Posterior cingulate gyrus (tissue), 11 donors: ENCODE results near the gene DDX18.
"Not testable (repeated sequence)": the region's sequence is repeated elsewhere in the genome, so short reads cannot be mapped to it uniquely, and the experiment has no call there.

Source experiments
- DNase-seq, 10 donors: peaks; one replicate each; pipeline versions ENCODE4 v3.0.0 to v3.0.0-alpha.2; 2020 to 2021; ENCODE audit warnings: mixed read lengths in 3 of 10
- intact Hi-C: fragments of 100-400 bp; cut with DNase I; formaldehyde crosslinking; loops from one replicate; pipeline ENCODE4 v1.15.1; 2023

Gene DDX18

GRCh38 chr2:117814417-117815264 lies at the start of gene DDX18:
TSS of gene DDX18 (plus strand) at chr2:117814691. CDS start at chr2:117814778, 87 bp downstream.
- peak; percentile 94 to 99 (median 97) for DNase-seq
- intact Hi-C loops = loop anchor here (1.0 kb wide), 1 partner anchor 189 kb away; no protein-coding TSS in a partner anchor

- DNase-seq = no peak
- intact Hi-C loops = loop anchor here (5.0 kb wide), 1 partner anchor 298 kb away; no protein-coding TSS in a partner anchor
Observed at GRCh38 chr2:117770730-117771129, 43.8 kb upstream of the DDX18 start.

- no peak for DNase-seq
- intact Hi-C loops = loop anchor here (5.0 kb wide), 1 partner anchor 300 kb away; no protein-coding TSS in a partner anchor
Observed at GRCh38 chr2:117771969-117772630, 42.4 kb upstream of the DDX18 start.

GRCh38 chr2:117774716-117775115 lies 39.8 kb upstream of the DDX18 start:
- intact Hi-C loops = loop anchor here (5.0 kb wide), 1 partner anchor 302 kb away; no protein-coding TSS in a partner anchor
- DNase-seq = no peak

- DNase-seq = no peak
- intact Hi-C loops = no loop called here
Observed at GRCh38 chr2:117775703-117776219, 38.7 kb upstream of the DDX18 start.

- intact Hi-C loops = no loop called here
- no peak for DNase-seq
Observed at GRCh38 chr2:117776888-117777287, 37.6 kb upstream of the DDX18 start.

GRCh38 chr2:117785740-117786139 lies 28.8 kb upstream of the DDX18 start:
- peak in 3 of 10 donors; percentile 19 to 28 (median 27) for DNase-seq
- intact Hi-C loops = no loop called here

GRCh38 chr2:117786520-117786919 lies 28.0 kb upstream of the DDX18 start:
- intact Hi-C loops = no loop called here
- DNase-seq = no peak

GRCh38 chr2:117789505-117789904 lies 25.0 kb upstream of the DDX18 start:
- no peak for DNase-seq
- intact Hi-C loops = no loop called here

GRCh38 chr2:117794668-117795067 lies 19.8 kb upstream of the DDX18 start:
- intact Hi-C loops = no loop called here
- no peak for DNase-seq

GRCh38 chr2:117801826-117802225 lies 12.7 kb upstream of the DDX18 start:
- DNase-seq = no peak
- intact Hi-C loops = no loop called here

GRCh38 chr2:117803644-117804325 lies 10.7 kb upstream of the DDX18 start:
- not testable (repeated sequence) for DNase-seq

GRCh38 chr2:117812443-117812842 lies 2.0 kb upstream of the DDX18 start:
- intact Hi-C loops = no loop called here

More at GRCh38 chr2:117803644-117804325, 10.7 kb upstream of the DDX18 start:
- intact Hi-C loops = not testable (repeated sequence)

GRCh38 chr2:117815946-117816345 lies 1.5 kb downstream of the DDX18 start:
- no peak for DNase-seq
- intact Hi-C loops = no loop called here

More at GRCh38 chr2:117812443-117812842, 2.0 kb upstream of the DDX18 start:
- no peak for DNase-seq

GRCh38 chr2:117818921-117819320 lies 4.4 kb downstream of the DDX18 start:
- no peak for DNase-seq
- intact Hi-C loops = no loop called here

- intact Hi-C loops = no loop called here
- no peak for DNase-seq
Observed at GRCh38 chr2:117820444-117820843, 6.0 kb downstream of the DDX18 start.

- intact Hi-C loops = no loop called here
- DNase-seq = no peak
Observed at GRCh38 chr2:117825437-117825836, 10.9 kb downstream of the DDX18 start.

GRCh38 chr2:117827464-117827863 lies 13.0 kb downstream of the DDX18 start:
- DNase-seq, intact Hi-C loops: not testable (repeated sequence)

- intact Hi-C loops = no loop called here
- no peak for DNase-seq
Observed at GRCh38 chr2:117828870-117829269, 14.4 kb downstream of the DDX18 start.

GRCh38 chr2:117832332-117832731 lies 17.8 kb downstream of the DDX18 start:
- no peak for DNase-seq
- intact Hi-C loops = no loop called here
